ENCODE measurements around the gene ZNF330. TPM values are rescaled to one million over a fixed set of nuclear protein-coding genes. Genes with fewer than 3 reads are reported as not detected.

ZNF330 gene
- polyA plus RNA-seq (2011; rRNA removed) (37.0 and 47.4 TPM in 2 replicates), polyA minus RNA-seq (2011; rRNA and poly(A)+ RNA removed) (36.5 and 48.6 TPM in 2 replicates)

DNA sequence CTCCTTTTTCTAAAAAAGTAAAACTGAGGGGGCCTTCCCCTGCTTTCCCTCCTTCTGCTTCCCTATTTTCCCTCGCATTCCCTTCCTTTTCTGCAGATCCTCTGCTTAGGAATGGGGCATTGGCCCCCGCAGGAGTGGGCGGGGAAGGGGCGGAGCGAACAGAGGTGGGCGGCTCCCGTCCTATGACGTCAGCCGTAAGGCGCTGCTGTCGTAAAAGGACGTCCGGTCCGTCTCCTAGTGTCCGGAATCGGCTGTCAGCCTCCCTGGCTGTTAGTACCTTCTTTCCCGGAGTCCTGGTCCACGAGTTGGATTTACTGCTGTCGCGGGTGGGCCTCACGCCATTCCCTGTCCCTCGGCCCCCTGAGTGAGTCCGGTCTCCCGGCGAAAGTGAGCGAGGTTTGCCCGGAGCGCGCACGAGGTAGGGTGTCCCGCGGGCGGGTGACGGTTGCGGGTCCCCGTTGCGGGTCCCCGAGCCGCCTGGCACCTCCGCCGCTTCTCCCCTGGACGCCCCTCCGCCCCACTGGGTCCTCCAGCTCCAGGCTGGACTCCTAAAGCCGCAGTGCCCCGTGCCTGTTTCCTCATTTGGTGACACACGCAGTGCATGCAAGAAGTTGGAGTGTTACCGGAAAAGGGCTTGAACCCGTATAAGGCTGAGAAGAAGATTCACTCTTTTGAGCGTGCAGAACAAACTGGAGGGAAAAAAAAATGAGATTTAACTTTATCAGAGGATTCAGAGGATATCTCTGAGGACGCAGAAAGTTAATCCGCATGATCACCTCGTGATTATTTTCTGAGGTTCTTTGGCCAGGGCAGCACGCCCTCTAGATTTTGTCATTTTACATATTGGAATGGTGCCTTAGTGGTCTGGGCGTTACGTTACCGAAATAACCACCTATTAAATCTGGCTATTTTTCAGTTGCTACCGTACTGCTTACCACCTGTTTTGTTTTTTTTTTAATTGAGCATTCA, at the start of gene ZNF330:
Gene ZNF330, plus strand, starts transcription at position 205 of the 969 bp plus-strand sequence. CDS start 1,477 bp downstream, outside the sequence.
- Histone ChIP-seq H3K27me3 (ENCODE audit: control insufficient read depth, insufficient read depth, low read length) (no peaks in the 10 kb centered on the region), H3K27ac (ENCODE audit: low read depth, low read length) (peak within 1 kb of the TSS; percentile 82), H3K4me3 (ENCODE audit: low read depth, low read length) (peak within 1 kb of the TSS; percentile 89), H3K9me3 (ENCODE audit: control insufficient read depth, insufficient read depth, low read length) (peaks cover 4% of the 10 kb centered on the region; the same call in 1 of the 2 replicates)
- POLR2A ChIA-PET = interaction anchor here (0.6 kb wide), 1 partner anchor 483 kb away, joined by 10 read pairs; no protein-coding TSS in a partner anchor
- DNase-seq (ENCODE audit: low read depth, low spot score) = peak; percentile 81
- TF ChIP-seq, protein P1, sequence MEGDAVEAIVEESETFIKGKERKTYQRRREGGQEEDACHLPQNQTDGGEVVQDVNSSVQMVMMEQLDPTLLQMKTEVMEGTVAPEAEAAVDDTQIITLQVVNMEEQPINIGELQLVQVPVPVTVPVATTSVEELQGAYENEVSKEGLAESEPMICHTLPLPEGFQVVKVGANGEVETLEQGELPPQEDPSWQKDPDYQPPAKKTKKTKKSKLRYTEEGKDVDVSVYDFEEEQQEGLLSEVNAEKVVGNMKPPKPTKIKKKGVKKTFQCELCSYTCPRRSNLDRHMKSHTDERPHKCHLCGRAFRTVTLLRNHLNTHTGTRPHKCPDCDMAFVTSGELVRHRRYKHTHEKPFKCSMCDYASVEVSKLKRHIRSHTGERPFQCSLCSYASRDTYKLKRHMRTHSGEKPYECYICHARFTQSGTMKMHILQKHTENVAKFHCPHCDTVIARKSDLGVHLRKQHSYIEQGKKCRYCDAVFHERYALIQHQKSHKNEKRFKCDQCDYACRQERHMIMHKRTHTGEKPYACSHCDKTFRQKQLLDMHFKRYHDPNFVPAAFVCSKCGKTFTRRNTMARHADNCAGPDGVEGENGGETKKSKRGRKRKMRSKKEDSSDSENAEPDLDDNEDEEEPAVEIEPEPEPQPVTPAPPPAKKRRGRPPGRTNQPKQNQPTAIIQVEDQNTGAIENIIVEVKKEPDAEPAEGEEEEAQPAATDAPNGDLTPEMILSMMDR (IDR thresholded peaks at IDR 0.05; ENCODE audit: low read depth, low read length) = peak; percentile 33; the same call in 1 of the 2 replicates
- CTCF ChIA-PET = interaction anchor here (0.6 to 0.7 kb wide), 2 partner anchors 186 to 1628 kb away, joined by 3 read pairs; no protein-coding TSS in a partner anchor

DNA sequence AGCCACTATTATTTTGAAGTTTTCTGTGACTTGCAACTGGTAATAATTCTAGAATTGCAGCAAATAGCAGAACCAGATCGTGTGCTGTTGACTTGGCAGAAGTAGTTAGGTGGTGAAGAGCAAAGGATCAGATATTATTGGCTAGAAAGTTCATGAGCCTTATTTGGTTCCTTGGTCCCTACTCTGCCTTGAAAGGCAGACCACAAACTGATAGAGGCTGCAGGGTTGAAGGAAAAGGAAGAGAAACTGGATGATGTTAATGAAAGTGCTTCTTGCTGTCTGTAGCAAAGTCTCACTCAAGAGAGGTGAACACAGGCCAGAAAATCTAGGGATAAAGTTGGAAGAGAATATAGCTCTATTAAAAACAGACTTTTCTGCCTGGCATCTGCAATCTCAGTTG, 46.2 kb upstream of the ZNF330 start:
- no peak overlapping the region for H3K27ac ChIP-seq (ENCODE audit: low read depth, low read length)
- ChIA-PET CTCF (interaction anchor here (0.5 to 0.7 kb wide), 2 partner anchors 16 to 1984 kb away, joined by 3 to 9 read pairs; no protein-coding TSS in a partner anchor), POLR2A (no interaction called here)
- DNase-seq (ENCODE audit: low read depth, low spot score) = no peak
- no peaks in the 10 kb centered on the region for H3K9me3 ChIP-seq (ENCODE audit: control insufficient read depth, insufficient read depth, low read length)
- no peak overlapping the region for H3K4me3 ChIP-seq (ENCODE audit: low read depth, low read length)
- TF ChIP-seq, protein P1 (IDR thresholded peaks at IDR 0.05; ENCODE audit: low read depth, low read length) = no peak
- peaks cover 4% of the 10 kb centered on the region for H3K27me3 ChIP-seq (ENCODE audit: control insufficient read depth, insufficient read depth, low read length)

DNA sequence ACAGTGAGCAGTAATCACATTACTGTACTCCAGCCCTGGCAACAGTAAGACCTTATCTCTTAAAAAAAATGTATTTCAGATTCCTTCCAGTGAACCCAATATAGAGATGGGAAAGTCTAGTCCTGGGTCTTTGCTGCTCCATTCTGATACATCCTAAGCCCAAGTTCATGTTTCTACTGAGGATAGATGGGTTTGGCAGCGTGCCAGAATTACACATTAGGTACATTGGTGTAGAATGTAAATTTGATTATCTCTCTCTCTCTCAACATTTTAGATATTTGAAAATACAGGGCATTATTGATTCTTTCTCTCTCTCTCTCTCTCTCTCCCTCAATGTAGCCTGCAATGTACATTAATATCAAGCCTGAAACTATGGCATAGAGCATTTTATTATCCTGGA, 43.5 kb upstream of the ZNF330 start:
- no peak overlapping the region for H3K27ac ChIP-seq (ENCODE audit: low read depth, low read length)
- ChIA-PET POLR2A (interaction anchor here (1.0 kb wide), 1 partner anchor 653 kb away, joined by 5 read pairs; the partner anchor contains the start of gene ELMOD2), CTCF (interaction anchor here (0.5 to 0.6 kb wide), 2 partner anchors 19 to 1835 kb away, joined by 3 read pairs; no protein-coding TSS in a partner anchor)
- H3K4me3 ChIP-seq (ENCODE audit: low read depth, low read length) = no peak overlapping the region
- H3K27me3 ChIP-seq (ENCODE audit: control insufficient read depth, insufficient read depth, low read length) = peaks cover 5% of the 10 kb centered on the region
- no peaks in the 10 kb centered on the region for H3K9me3 ChIP-seq (ENCODE audit: control insufficient read depth, insufficient read depth, low read length)
- no peak for DNase-seq (ENCODE audit: low read depth, low spot score)
- TF ChIP-seq, protein P1 (IDR thresholded peaks at IDR 0.05; ENCODE audit: low read depth, low read length) = no peak

DNA sequence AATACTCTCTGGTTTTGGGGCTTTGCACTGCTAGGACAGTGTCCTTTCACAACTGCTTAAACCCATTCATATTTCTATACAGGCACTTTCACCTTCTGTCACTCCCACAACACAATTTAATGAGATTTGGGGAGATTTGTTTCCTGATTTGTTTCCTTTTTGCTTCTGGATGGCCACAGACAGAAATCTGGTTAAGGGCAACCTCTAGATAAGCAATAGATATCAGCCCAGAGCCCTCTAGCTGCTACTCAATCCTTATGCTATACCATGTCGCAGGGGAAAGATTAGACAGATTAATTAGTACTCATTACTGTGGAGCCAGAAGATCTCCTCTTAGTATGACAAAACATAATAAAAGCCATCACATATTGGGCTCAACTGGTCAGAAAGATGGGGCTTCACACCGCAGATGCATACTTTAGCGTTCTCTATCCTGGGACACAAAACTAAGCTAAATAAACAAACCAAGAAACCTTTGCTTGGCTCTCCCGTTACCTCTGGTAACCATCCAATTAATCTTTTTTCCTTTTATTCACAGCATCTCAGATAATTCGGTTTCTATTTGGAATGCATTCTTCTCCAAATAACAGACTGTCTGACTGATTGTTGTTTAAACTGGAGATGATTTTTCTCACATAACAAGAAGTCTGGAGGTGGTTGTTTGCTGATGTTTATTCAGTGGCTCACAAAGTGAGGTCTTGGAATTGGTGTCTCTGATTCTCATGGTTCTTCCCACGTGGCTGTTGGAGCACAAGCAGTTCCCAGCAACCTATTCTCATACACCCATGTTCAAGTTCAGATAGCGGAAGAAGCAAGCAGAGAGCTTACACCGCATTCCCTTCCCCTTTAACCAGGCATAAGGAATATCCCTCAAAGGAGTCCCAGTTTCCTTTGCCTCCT, 41.0 kb upstream of the ZNF330 start:
- TF ChIP-seq, protein P1 (IDR thresholded peaks at IDR 0.05; ENCODE audit: low read depth, low read length) = no peak
- CTCF ChIA-PET = no interaction called here

More for the DNA sequence above, 41.0 kb upstream of the ZNF330 start:
- H3K27ac ChIP-seq (ENCODE audit: low read depth, low read length) = no peak overlapping the region
- no peak for DNase-seq (ENCODE audit: low read depth, low spot score)
- POLR2A ChIA-PET = no interaction called here
- H3K27me3 ChIP-seq (ENCODE audit: control insufficient read depth, insufficient read depth, low read length) = peaks cover 5% of the 10 kb centered on the region
- H3K4me3 ChIP-seq (ENCODE audit: low read depth, low read length) = no peak overlapping the region
- H3K9me3 ChIP-seq (ENCODE audit: control insufficient read depth, insufficient read depth, low read length) = no peaks in the 10 kb centered on the region
